ENCODE results near the gene ADRA2A. TPM values are rescaled to one million over a fixed set of nuclear protein-coding genes. Genes with fewer than 3 reads are reported as not detected.

The ADRA2A gene
- total RNA-seq, 1 donor from 2014 or later, result 14.2 TPM

DNA sequence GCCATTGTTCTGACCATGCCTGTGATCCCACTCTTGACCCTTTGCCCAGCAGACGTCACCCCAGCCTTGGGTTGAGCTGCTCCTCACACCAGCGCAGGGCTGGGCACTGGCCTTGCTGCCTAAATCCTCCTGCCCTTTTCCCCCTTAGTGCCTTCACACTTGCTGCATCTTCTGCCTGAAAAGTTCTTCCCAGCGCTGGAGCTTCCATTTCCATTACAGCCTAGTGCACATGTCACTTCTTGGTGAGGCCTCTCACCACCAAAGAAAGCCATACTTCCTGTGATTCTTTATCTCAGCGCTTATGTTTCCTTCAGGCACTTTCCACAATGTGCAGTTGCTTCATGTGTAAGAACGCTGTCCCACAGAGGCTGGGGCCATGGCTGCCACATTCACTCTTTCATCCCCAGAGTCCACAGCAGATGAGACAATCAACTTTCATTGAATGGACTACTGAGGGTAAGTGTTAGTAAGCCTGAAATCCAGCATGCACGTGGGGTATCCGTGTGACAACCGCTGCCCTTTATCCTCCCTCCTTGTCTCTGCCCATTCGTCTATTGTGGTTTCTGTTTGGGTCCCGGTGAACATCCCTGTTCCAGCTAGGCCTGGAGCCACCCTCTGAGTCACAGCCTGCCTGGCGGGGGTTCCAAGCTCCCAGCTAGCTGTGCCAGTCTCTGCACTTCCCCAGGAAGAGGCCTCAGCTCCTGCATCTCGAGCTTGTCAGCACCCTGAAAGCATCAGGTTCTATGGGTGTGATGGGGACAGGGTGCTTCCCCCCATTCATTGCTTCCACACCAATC lies 37.3 kb downstream of the ADRA2A start:
- DNase-seq (ENCODE audit: extremely low spot score in 2 of 2), result peak; percentile 52 to 91
- no peaks in the 10 kb centered on the region for H3K36me3 ChIP-seq
- H3K27ac ChIP-seq, result no peak overlapping the region
- H3K9me3 ChIP-seq, result no peaks in the 10 kb centered on the region
- no peak overlapping the region for H3K4me3 ChIP-seq
- no peaks in the 10 kb centered on the region for H3K4me1 ChIP-seq
- TF ChIP-seq POLR2AphosphoS5 (IDR thresholded peaks at IDR 0.05; ENCODE audit: insufficient read depth in 1 of 2, low read depth in 1 of 2), result no peak
- TF ChIP-seq, protein P1, sequence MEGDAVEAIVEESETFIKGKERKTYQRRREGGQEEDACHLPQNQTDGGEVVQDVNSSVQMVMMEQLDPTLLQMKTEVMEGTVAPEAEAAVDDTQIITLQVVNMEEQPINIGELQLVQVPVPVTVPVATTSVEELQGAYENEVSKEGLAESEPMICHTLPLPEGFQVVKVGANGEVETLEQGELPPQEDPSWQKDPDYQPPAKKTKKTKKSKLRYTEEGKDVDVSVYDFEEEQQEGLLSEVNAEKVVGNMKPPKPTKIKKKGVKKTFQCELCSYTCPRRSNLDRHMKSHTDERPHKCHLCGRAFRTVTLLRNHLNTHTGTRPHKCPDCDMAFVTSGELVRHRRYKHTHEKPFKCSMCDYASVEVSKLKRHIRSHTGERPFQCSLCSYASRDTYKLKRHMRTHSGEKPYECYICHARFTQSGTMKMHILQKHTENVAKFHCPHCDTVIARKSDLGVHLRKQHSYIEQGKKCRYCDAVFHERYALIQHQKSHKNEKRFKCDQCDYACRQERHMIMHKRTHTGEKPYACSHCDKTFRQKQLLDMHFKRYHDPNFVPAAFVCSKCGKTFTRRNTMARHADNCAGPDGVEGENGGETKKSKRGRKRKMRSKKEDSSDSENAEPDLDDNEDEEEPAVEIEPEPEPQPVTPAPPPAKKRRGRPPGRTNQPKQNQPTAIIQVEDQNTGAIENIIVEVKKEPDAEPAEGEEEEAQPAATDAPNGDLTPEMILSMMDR (IDR thresholded peaks at IDR 0.05), result no peak
- no peak for TF ChIP-seq POLR2A (IDR thresholded peaks at IDR 0.05)
- intact Hi-C loops (cut with DNase I), result no loop called here
- H3K27me3 ChIP-seq, result no peaks in the 10 kb centered on the region

DNA sequence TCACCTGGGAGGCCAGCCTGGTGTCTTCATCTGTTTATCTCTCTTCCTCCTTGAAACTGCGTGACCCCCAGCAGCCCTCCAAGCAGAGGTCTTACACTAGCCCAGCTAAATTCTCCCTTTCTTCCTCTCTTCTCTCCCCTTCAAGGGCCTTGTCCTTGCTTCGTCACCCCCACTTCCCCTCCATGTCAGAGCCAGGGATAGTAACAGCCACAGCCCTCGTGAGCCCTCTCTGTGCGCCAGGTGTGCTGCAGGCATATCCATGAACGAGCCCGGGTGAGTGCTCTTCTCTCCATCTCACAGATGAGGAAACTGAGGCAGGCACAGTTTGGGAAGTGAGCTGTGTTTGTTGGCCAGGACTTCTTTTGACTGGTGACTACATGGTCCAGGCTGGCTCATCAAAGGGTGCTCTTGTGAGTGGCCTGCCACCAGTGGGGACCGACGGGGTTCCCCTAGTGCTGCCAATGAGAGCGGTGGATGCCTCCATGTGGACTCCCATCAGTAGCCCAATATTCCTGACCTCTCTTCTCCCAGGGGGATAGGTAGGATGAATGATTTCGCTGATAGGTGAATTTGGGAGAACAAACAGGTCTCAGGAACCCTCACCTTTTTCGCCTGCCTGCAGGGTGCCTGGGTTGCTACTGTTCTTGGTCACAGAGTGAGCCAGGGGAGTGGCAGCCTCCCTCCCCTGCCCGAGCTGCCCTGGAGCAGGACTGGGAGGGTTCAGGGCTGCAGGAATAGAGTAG lies 38.1 kb downstream of the ADRA2A start:
- Histone ChIP-seq H3K4me1 (no peaks in the 10 kb centered on the region), H3K9me3 (no peaks in the 10 kb centered on the region), H3K4me3 (no peak overlapping the region), H3K27me3 (no peaks in the 10 kb centered on the region), H3K36me3 (no peaks in the 10 kb centered on the region), H3K27ac (no peak overlapping the region)
- TF ChIP-seq POLR2A (IDR thresholded peaks at IDR 0.05) (no peak), POLR2AphosphoS5 (IDR thresholded peaks at IDR 0.05; ENCODE audit: insufficient read depth in 1 of 2, low read depth in 1 of 2) (no peak)
- TF ChIP-seq, protein P1 (IDR thresholded peaks at IDR 0.05), result no peak
- peak; percentile 79 for DNase-seq (ENCODE audit: extremely low spot score in 2 of 2)
- intact Hi-C loops (cut with DNase I), result no loop called here

DNA sequence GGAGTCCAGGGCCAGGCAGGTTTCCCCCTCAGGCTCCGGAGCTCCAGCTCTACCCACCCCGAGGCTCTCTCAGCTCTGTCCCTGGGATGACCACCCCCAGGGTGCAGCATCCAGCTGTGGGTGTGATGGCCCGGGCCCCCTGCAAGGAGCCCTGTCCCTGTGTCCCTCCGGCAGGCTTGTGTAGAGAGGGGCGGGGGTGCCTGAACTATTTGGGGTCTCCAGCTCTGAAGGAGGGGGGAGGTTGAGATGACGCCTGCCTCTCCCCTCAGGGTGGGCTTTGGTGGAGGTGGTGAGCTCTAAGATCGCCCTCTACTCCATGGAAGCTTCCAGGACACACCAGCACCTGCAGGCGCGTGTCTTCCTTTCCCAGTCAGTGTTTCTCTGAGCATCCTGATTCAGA lies 39.4 kb downstream of the ADRA2A start:
- DNase-seq (ENCODE audit: extremely low spot score in 2 of 2), result peak in 1 of 2 donors; percentile 87
- H3K36me3 ChIP-seq, result no peaks in the 10 kb centered on the region
- no peaks in the 10 kb centered on the region for H3K27me3 ChIP-seq
- TF ChIP-seq POLR2AphosphoS5 (IDR thresholded peaks at IDR 0.05; ENCODE audit: insufficient read depth in 1 of 2, low read depth in 1 of 2) (no peak), POLR2A (IDR thresholded peaks at IDR 0.05) (no peak)
- TF ChIP-seq, protein P1 (IDR thresholded peaks at IDR 0.05), result no peak
- no peaks in the 10 kb centered on the region for H3K4me1 ChIP-seq
- intact Hi-C loops (cut with DNase I), result no loop called here
- no peak overlapping the region for H3K4me3 ChIP-seq
- no peak overlapping the region for H3K27ac ChIP-seq
- no peaks in the 10 kb centered on the region for H3K9me3 ChIP-seq

DNA sequence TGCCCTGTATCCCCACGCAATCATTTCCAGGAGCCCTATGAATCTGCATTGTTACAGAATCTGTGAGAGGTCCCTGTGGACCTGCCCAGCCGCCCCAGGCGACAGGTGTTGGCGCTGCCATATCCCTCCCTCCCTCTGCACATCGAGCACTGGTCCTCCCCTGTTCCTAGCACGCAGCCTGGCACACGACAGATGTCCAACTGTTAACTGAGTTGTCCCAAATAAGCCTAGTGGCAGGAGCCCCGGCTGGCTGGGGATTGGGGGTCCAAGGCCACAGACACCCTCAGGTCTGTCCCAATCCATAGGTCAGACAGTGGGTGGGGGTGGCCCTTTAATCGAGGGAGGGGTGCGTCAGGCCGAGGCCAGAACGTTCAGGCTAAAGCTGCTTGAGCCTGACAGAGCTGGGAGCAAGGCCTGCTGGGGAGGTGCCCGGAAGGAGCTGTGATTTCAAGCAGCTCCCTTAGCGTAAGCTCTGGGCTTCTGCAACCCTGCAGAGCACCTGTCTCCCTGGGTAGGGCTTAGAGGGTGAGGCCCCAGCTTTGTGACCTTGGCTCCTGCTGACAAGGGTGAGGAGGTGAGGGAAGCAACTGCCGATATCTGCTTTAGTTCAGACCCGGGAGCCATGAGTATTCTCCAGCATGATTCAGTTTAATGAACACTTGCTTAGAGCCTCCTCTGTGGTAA lies 40.1 kb downstream of the ADRA2A start:
- Histone ChIP-seq H3K4me3 (no peak overlapping the region), H3K27me3 (no peaks in the 10 kb centered on the region), H3K9me3 (no peaks in the 10 kb centered on the region), H3K36me3 (no peaks in the 10 kb centered on the region), H3K4me1 (no peaks in the 10 kb centered on the region), H3K27ac (no peak overlapping the region)
- intact Hi-C loops (cut with DNase I), result no loop called here
- no peak for TF ChIP-seq POLR2AphosphoS5 (IDR thresholded peaks at IDR 0.05; ENCODE audit: insufficient read depth in 1 of 2, low read depth in 1 of 2)
- peak; percentile 65 to 72 for DNase-seq (ENCODE audit: extremely low spot score in 2 of 2)

DNA sequence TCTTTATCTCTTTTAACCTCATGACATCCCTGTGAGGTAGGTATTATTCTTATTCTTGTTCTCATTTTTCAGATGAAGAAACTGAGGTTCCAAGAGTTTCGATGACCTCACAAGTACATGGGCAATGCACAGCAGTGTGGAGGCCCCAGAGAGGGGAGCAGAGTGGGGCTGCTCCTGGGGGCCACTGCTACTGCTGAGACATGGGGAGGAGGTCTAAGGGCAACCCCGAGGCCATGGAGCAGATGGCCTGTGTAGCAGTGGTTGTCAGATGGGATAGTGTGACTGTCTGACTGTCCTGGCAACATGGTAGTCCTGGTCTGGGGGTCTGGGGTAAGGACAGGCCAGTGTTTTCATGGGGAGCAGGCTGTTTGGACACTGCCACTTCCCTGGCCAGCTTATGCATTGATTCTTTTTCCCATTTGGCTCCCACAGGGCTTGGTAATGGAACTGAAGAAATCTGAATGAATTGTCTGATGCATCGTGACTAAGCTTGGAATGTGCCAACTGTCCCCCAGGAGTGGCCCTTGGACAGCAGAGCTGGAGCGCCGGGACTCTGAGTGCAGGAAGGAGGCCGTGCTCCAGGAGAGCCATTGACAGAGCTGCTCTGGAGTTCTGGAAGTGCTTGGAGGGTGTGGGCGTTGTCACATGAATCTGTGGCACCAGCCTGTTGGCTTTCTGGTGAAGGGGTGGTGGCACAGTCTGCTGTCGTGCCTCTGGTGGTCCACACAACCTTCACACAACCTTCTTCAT lies 40.9 kb downstream of the ADRA2A start:
- Histone ChIP-seq H3K9me3 (no peaks in the 10 kb centered on the region), H3K27me3 (no peaks in the 10 kb centered on the region), H3K27ac (no peak overlapping the region), H3K4me3 (no peak overlapping the region), H3K36me3 (no peaks in the 10 kb centered on the region), H3K4me1 (no peaks in the 10 kb centered on the region)
- peak; percentile 74 to 77 for DNase-seq (ENCODE audit: extremely low spot score in 2 of 2)
- TF ChIP-seq POLR2A (IDR thresholded peaks at IDR 0.05) (no peak), POLR2AphosphoS5 (IDR thresholded peaks at IDR 0.05; ENCODE audit: insufficient read depth in 1 of 2, low read depth in 1 of 2) (no peak)
- TF ChIP-seq, protein P1 (IDR thresholded peaks at IDR 0.05), result no peak
- intact Hi-C loops (cut with DNase I), result no loop called here

Measured in vagina (tissue), 2 donors.